HepG2 (cell line): ENCODE data around the gene GPR148. TPM values are rescaled to one million over a fixed set of nuclear protein-coding genes. Genes with fewer than 3 reads are reported as not detected.

Experiments used
- ATAC-seq: fragments of 200-7000 bp; cut with Tn5 transposase; 3 replicates; pipeline ENCODE4 v1.9.1; 2020; ENCODE audit warnings: mild to moderate bottlenecking, moderate library complexity
- BruUV-seq: library from RNA; stranded (reverse); fragments of 400-500 nt; replicated peaks from 2 replicates; lab custom pipeline; 2021; lab: Mats Ljungman, UMichigan
- CTCF ChIA-PET: fragments of 300-600 bp; formaldehyde crosslinking; extraction: SDS; loops from one replicate; lab custom pipeline; 2021; ENCODE audit warnings: low total read pairs, inconsistent platforms, low intra/inter-chr PET ratio; lab: Yijun Ruan, JAX
- POLR2A ChIA-PET: fragments of 350-600 bp; sonication (Branson Sonifier 250); formaldehyde crosslinking; loops from one replicate; lab custom pipeline; 2020; ENCODE audit warnings: antibody characterized with exemption, inconsistent platforms; lab: Yijun Ruan, JAX
- DNase-seq: peaks from one replicate; pipeline ENCODE4 v3.0.0-alpha.2; 2015; ENCODE audit warnings: low spot score
- FAIRE-seq: peaks from 3 replicates; lab custom pipeline; 2011; peaks lifted over from hg19 to GRCh38; lab: Jason Lieb, UNC
- H2AFZ ChIP-seq: one replicate; pipeline ENCODE4 v1.6.1; 2011; ENCODE audit warnings: low read length, inconsistent platforms
- H3K27ac ChIP-seq: fragments of 300-600 bp; 3 replicates; pipeline ENCODE4 v1.8.0; 2011; ENCODE audit warnings: mixed run types, mild to moderate bottlenecking, mixed read lengths, low read length, inconsistent platforms; ENCODE audit not compliant: insufficient read depth; ENCODE audit errors: extremely low read length
- H3K27me3 ChIP-seq, 2 experiments: fragments of 200-600 bp in 1 of 2; 2 replicates in 1 of 2; 3 replicates in 1 of 2; pipeline versions ENCODE4 v1.6.0 to v1.8.0; 2011; ENCODE audit warnings: low read length in 2 of 2, mild to moderate bottlenecking in 2 of 2, moderate library complexity in 2 of 2, inconsistent platforms in 1 of 2; ENCODE audit not compliant: insufficient read depth in 2 of 2, control insufficient read depth in 1 of 2
- H3K36me3 ChIP-seq, 2 experiments: fragments of 200-600 bp in 1 of 2; replicated peaks in 1 of 2; 2 replicates in 1 of 2; 3 replicates in 1 of 2; pipeline versions ENCODE4 v1.5.1 to v1.8.0; 2011; ENCODE audit warnings: low read length in 2 of 2, inconsistent platforms in 1 of 2; ENCODE audit not compliant: insufficient read depth in 2 of 2, control insufficient read depth in 1 of 2
- H3K4me1 ChIP-seq: 2 replicates; pipeline ENCODE4 v1.5.1; 2012; ENCODE audit warnings: low read length, inconsistent platforms; ENCODE audit not compliant: insufficient read depth
- H3K4me2 ChIP-seq: 2 replicates; pipeline ENCODE4 v1.6.0; 2011; ENCODE audit warnings: low read depth, low read length, inconsistent platforms
- H3K4me3 ChIP-seq, 3 experiments: fragments of 200-600 bp in 1 of 3; sonication (generic), shearing (Covaris generic) in 1 of 3; replicated peaks in 1 of 3; 2 replicates each; pipeline ENCODE4 v1.5.1; 2011 to 2016; ENCODE audit warnings: low read length in 3 of 3, inconsistent platforms in 2 of 3, low read depth in 2 of 3, mild to moderate bottlenecking in 2 of 3, control low read depth in 1 of 3, mixed read lengths in 1 of 3; ENCODE audit not compliant: insufficient read depth in 1 of 3
- H3K79me2 ChIP-seq: one replicate; pipeline ENCODE4 v1.6.1; 2011; ENCODE audit warnings: low read length, inconsistent platforms; ENCODE audit not compliant: insufficient read depth
- H3K9ac ChIP-seq: 2 replicates; pipeline ENCODE4 v1.6.0; 2011; ENCODE audit warnings: mild to moderate bottlenecking, low read depth, low read length, inconsistent platforms; ENCODE audit not compliant: insufficient read depth
- H3K9me3 ChIP-seq: 2 replicates; pipeline ENCODE4 v1.5.1; 2012; ENCODE audit warnings: mild to moderate bottlenecking, low read length
- H4K20me1 ChIP-seq: 2 replicates; pipeline ENCODE4 v1.6.0; 2011; ENCODE audit warnings: inconsistent platforms, mild to moderate bottlenecking, low read length, moderate library complexity; ENCODE audit not compliant: insufficient read depth
- ATF1 ChIP-seq: IDR thresholded peaks from 2 replicates; pipeline ENCODE4 v1.6.1; 2016; ENCODE audit warnings: mild to moderate bottlenecking, control low read depth
- ATRX ChIP-seq: sonication (generic); formaldehyde crosslinking; IDR thresholded peaks from 2 replicates; pipeline ENCODE4 v1.4.0; 2020; ENCODE audit warnings: missing genetic modification reagents, borderline replicate concordance
- FOXJ3 ChIP-seq: sonication (generic); formaldehyde crosslinking; IDR thresholded peaks from 2 replicates; pipeline ENCODE4 v1.4.0; 2020; ENCODE audit warnings: missing genetic modification reagents, mild to moderate bottlenecking, borderline replicate concordance
- HNRNPH1 ChIP-seq: fragments of 200-400 bp; formaldehyde crosslinking; optimal IDR thresholded peaks from 2 replicates; pipeline ENCODE3; 2017; ENCODE audit warnings: mild to moderate bottlenecking, low read depth, low read length
- IKZF4 ChIP-seq: sonication (generic); formaldehyde crosslinking; IDR thresholded peaks from 2 replicates; pipeline ENCODE4 v1.5.1; 2020; ENCODE audit warnings: borderline replicate concordance, mild to moderate bottlenecking, low read depth, missing genetic modification reagents; ENCODE audit errors: not compliant biosample characterization
- MAFK ChIP-seq, 2 experiments: IDR thresholded peaks in 1 of 2; conservative IDR thresholded peaks in 1 of 2; 2 replicates each; pipeline ENCODE4 v1.6.1; 2011; ENCODE audit warnings: improper control_type of control experiment in 2 of 2, low read length in 2 of 2
- NR3C1 ChIP-seq: sonication (generic); formaldehyde crosslinking; IDR thresholded peaks from 2 replicates; pipeline ENCODE4 v1.4.0; 2020; ENCODE audit warnings: missing genetic modification reagents
- PHF5A ChIP-seq: IDR thresholded peaks from one replicate; pipeline ENCODE4 v1.6.1; 2018; ENCODE audit warnings: low read depth, missing genetic modification reagents; ENCODE audit not compliant: unreplicated experiment
- PRMT3 ChIP-seq: sonication (generic); formaldehyde crosslinking; IDR thresholded peaks from 2 replicates; pipeline ENCODE4 v1.8.1; 2022; ENCODE audit warnings: low read depth, mild to moderate bottlenecking, moderate library complexity, missing genetic modification reagents, borderline replicate concordance
- RBM22 ChIP-seq: fragments of 200-400 bp; formaldehyde crosslinking; optimal IDR thresholded peaks from 2 replicates; pipeline ENCODE3; 2017; ENCODE audit warnings: mild to moderate bottlenecking, low read length, moderate library complexity
- SIX1 ChIP-seq: sonication (generic); formaldehyde crosslinking; IDR thresholded peaks from 2 replicates; pipeline ENCODE4 v1.4.0; 2020; ENCODE audit warnings: missing genetic modification reagents, borderline replicate concordance
- SIX4 ChIP-seq: sonication (generic); formaldehyde crosslinking; IDR thresholded peaks from 2 replicates; pipeline ENCODE4 v1.4.0; 2020; ENCODE audit warnings: missing genetic modification reagents
- ZBTB7A ChIP-seq: sonication (generic); formaldehyde crosslinking; IDR thresholded peaks from 2 replicates; pipeline ENCODE4 v1.8.0; 2022; ENCODE audit warnings: mild to moderate bottlenecking, missing genetic modification reagents
- ZNF235 ChIP-seq: sonication (generic); formaldehyde crosslinking; IDR thresholded peaks from 2 replicates; pipeline ENCODE4 v1.8.1; 2023; ENCODE audit warnings: mild to moderate bottlenecking, missing genetic modification reagents, borderline replicate concordance
- ZNF337 ChIP-seq: sonication (generic); formaldehyde crosslinking; IDR thresholded peaks from 2 replicates; pipeline ENCODE4 v1.5.1; 2020; ENCODE audit warnings: missing genetic modification reagents, low read depth, mild to moderate bottlenecking, borderline replicate concordance
- WGBS: methylation state at CpG from one replicate; pipeline ENCODE4 v1.1.6; 2017; ENCODE audit warnings: low lambda C conversion rate; 5-methylcytosine and 5-hydroxymethylcytosine counted together
- in situ Hi-C: cut with HindIII; loops from 2 replicates; pipeline ENCODE4 v1.10.0; 2017; ENCODE audit warnings: low pct_unique_long_range_greater_than_20kb; ENCODE audit not compliant: extremely low pct_ligation_motif_present
- intact Hi-C: fragments of 100-400 bp; cut with micrococcal nuclease; formaldehyde crosslinking; loops from one replicate; pipeline ENCODE4 v1.10.0; 2022; ENCODE audit not compliant: unreplicated experiment
- polyA plus RNA-seq, 8 experiments: library from polyadenylated mRNA; depleted of rRNA in 3 of 8; stranded (reverse) in 7 of 8; unstranded in 1 of 8; fragments of >200 nt; fragmentation: Illumina TruSeq in 4 of 8; extraction: Trizol in 4 of 8; gene quantifications; 2 replicates each; pipeline versions ENCODE4 v1.2.1 to v1.2.3, GENCODE V29; 2011 to 2016; ENCODE audit warnings: low read depth in 4 of 8, missing spikeins in 1 of 8, mixed read lengths in 1 of 8; ENCODE audit not compliant: insufficient read depth in 1 of 8
- total RNA-seq, 5 experiments: library from RNA; depleted of rRNA; stranded (reverse); fragments of >200 nt; fragmentation: Illumina TruSeq; extraction: Trizol; gene quantifications; 2 replicates each; pipeline ENCODE4 v1.2.3, GENCODE V29; 2016; ENCODE audit warnings: low read depth in 1 of 5
- TF ChIP-seq, protein P1 (sequence below): sonication (generic); formaldehyde crosslinking; IDR thresholded peaks from 2 replicates; pipeline ENCODE4 v1.4.0; 2020; ENCODE audit warnings: missing genetic modification reagents, borderline replicate concordance
- TF ChIP-seq, protein P2 (sequence below): sonication (generic); formaldehyde crosslinking; IDR thresholded peaks from 2 replicates; pipeline ENCODE4; 2020; ENCODE audit warnings: missing genetic modification reagents, mild to moderate bottlenecking, borderline replicate concordance
- TF ChIP-seq, protein P3 (sequence below): sonication (generic); formaldehyde crosslinking; conservative IDR thresholded peaks from 2 replicates; pipeline ENCODE4 v1.4.0; 2020; ENCODE audit warnings: missing genetic modification reagents

Gene GPR148
- total and polyA plus RNA-seq, 2 of the 13 experiments (the other 11 are each of a cell fraction or from before 2014, with no cell fraction given) = not detected

DNA sequence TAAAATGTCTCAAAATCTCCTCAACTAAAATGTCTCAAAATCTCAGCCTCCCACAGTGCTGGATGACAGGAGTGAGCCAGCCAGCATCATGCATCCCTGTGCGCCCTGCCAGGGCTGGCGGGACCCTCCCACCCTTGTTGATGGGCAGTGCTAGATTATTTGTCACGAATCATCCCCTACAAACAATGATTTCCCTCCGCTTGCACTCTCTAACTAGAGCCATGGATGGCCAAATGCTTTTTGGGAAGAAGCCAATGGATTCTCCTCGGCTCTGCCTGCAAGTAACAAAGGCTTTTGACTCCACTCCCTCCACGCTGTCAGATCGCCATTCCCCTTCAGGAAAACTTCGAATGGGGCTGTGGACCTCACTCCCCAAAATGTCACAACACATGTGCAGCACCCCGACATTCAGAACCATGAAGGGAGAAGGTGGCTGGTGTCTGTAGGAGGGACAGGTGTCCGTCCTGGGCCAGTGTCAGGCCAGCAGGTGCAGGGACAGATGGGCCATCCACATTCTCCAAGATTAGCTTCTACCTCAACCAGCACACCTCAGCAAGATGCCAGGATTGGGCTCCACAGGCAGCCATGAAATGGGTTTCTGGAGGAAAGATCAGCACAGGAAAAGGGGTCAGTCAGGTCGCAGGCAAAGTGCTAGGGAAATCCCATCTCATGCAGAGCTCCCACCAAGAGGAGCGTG lies 38.0 kb downstream of the GPR148 start:
- DNase-seq = no peak
- Histone ChIP-seq H2AFZ (no peak overlapping the region), H4K20me1 (no peaks in the 10 kb centered on the region), H3K27me3 (peaks cover 4 to 20% of the 10 kb centered on the region in 2 experiments; a peak in 2 of 5 replicates), H3K4me1 (no peaks in the 10 kb centered on the region), H3K9ac (no peak overlapping the region), H3K79me2 (no peaks in the 10 kb centered on the region), H3K36me3 (no peaks in the 10 kb centered on the region), H3K4me3 (no peak overlapping the region), H3K9me3 (no peaks in the 10 kb centered on the region), H3K27ac (no peak overlapping the region), H3K4me2 (no peak overlapping the region)
- ChIA-PET POLR2A (no interaction called here), CTCF (no interaction called here)
- 26% methylated on average over 12 of the region's 12 CpGs for WGBS
- intact Hi-C loops (no loop called here), in situ Hi-C loops (no loop called here)
- no TSS peak for BruUV-seq
- no peak for FAIRE-seq
- no peak for ATAC-seq
- TF ChIP-seq ZNF235 (CRISPR knock-in tag) (no peak), ZNF337 (no peak), IKZF4 (CRISPR knock-in tag) (no peak), NR3C1 (no peak), ZBTB7A (CRISPR knock-in tag) (no peak), ATF1 (CRISPR knock-in tag) (no peak), RBM22 (no peak), FOXJ3 (CRISPR knock-in tag) (no peak), MAFK (conservative IDR thresholded peaks at IDR 0.05 in 1 of 2, IDR thresholded peaks at IDR 0.05 in 1 of 2; ENCODE audit: low read length in 2 of 2) (no peak), SIX4 (no peak), HNRNPH1 (no peak), SIX1 (no peak), PHF5A (no peak), ATRX (CRISPR knock-in tag) (no peak), PRMT3 (no peak)
- TF ChIP-seq, protein P1, sequence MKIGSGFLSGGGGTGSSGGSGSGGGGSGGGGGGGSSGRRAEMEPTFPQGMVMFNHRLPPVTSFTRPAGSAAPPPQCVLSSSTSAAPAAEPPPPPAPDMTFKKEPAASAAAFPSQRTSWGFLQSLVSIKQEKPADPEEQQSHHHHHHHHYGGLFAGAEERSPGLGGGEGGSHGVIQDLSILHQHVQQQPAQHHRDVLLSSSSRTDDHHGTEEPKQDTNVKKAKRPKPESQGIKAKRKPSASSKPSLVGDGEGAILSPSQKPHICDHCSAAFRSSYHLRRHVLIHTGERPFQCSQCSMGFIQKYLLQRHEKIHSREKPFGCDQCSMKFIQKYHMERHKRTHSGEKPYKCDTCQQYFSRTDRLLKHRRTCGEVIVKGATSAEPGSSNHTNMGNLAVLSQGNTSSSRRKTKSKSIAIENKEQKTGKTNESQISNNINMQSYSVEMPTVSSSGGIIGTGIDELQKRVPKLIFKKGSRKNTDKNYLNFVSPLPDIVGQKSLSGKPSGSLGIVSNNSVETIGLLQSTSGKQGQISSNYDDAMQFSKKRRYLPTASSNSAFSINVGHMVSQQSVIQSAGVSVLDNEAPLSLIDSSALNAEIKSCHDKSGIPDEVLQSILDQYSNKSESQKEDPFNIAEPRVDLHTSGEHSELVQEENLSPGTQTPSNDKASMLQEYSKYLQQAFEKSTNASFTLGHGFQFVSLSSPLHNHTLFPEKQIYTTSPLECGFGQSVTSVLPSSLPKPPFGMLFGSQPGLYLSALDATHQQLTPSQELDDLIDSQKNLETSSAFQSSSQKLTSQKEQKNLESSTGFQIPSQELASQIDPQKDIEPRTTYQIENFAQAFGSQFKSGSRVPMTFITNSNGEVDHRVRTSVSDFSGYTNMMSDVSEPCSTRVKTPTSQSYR (CRISPR knock-in tag) = no peak
- TF ChIP-seq, protein P2, sequence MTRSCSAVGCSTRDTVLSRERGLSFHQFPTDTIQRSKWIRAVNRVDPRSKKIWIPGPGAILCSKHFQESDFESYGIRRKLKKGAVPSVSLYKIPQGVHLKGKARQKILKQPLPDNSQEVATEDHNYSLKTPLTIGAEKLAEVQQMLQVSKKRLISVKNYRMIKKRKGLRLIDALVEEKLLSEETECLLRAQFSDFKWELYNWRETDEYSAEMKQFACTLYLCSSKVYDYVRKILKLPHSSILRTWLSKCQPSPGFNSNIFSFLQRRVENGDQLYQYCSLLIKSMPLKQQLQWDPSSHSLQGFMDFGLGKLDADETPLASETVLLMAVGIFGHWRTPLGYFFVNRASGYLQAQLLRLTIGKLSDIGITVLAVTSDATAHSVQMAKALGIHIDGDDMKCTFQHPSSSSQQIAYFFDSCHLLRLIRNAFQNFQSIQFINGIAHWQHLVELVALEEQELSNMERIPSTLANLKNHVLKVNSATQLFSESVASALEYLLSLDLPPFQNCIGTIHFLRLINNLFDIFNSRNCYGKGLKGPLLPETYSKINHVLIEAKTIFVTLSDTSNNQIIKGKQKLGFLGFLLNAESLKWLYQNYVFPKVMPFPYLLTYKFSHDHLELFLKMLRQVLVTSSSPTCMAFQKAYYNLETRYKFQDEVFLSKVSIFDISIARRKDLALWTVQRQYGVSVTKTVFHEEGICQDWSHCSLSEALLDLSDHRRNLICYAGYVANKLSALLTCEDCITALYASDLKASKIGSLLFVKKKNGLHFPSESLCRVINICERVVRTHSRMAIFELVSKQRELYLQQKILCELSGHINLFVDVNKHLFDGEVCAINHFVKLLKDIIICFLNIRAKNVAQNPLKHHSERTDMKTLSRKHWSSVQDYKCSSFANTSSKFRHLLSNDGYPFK (CRISPR knock-in tag) = no peak
- TF ChIP-seq, protein P3, sequence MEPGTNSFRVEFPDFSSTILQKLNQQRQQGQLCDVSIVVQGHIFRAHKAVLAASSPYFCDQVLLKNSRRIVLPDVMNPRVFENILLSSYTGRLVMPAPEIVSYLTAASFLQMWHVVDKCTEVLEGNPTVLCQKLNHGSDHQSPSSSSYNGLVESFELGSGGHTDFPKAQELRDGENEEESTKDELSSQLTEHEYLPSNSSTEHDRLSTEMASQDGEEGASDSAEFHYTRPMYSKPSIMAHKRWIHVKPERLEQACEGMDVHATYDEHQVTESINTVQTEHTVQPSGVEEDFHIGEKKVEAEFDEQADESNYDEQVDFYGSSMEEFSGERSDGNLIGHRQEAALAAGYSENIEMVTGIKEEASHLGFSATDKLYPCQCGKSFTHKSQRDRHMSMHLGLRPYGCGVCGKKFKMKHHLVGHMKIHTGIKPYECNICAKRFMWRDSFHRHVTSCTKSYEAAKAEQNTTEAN (CRISPR knock-in tag) = no peak
